Superior temporal gyrus (tissue), 1 donor: Measurements from ENCODE around the gene GAL3ST1.

Source experiments
- DNase-seq: peaks from one replicate; pipeline ENCODE4 v3.0.0-alpha.2; 2016; ENCODE audit errors: extremely low spot score

Gene GAL3ST1

DNA sequence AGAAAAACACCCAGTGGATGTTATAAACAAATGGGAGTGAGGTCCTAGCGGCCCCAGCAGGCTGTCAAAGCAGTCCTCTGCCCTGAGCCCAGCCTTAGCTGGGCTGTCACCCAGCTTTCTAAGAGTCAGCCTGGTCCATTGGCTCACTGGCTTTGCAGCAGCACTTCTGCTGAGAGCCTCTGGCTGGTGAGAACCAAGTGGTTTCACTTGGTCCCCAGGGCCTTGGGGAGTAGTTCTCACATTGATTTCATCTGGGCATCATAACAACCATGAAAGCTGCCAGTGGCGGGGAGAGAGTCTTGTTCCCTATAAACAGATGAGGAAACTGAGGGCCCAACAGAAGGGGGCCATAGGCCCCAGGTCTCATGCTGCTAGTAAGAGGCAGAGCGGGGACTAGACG is 39.3 kb downstream of the GAL3ST1 start:
- DNase-seq: no peak

DNA sequence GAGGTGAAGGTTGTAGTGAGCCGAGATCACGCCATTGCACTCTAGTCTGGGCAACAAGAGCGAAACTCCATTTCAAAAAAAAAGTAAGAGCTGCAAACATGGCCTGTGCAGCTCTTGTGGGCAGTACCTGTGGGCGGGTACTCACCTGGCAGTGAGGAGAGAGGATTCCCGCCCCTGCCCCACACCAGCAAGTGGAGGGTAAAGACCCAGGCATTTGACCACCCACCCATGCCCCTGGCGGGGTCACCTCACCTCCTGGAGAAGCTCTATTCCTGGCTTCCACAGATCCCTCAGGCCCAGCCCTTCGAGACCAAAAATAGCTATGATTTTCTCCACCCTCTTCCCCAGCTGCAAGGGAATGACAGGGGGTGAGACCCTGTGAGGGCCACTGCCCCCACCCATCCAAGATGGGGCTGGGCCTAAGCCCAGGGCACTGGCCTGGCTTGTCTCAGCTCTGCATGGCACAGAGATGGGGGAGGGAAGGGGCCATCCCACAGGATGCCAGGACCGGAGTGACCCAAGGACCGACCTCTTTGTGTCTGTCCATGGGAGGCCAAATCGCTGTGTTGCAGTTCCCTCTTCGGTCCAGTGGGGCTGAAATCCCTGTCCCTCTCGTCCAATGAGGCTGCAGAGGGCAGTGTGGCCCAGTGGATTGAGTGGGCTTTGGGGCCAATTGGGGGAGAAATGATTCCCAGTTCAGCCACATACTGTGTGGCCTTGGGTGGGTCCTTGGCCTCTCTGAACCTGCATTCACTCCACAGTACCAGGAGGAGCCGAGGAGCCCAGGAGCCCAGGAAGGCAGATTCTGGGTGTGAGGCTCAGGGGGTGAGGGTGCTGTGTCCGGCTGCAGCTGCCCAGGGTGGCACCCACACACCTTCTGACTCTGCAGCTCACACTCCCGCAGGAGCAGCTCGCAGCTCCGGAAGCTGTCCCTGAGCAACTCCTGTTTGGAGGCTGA is 42.5 kb downstream of the GAL3ST1 start:
- no peak for DNase-seq

DNA sequence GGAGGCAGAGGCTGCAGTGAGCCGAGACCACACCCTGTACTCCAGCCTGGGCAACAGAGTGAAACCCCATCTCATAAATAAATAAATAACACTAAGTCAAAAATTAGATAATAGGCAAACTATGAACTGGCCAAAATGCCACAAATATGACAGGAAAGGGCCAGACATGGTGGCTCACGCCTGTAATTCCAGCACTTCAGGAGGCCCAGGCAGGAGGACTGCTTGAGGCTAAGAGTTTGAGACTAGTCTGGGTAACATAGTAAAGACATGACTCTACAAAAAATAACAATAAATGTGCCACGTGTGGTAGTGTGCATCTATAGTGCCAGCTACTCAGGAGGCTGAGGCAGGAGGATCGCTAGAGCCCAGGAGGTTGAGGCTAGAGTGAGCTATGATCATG is 47.8 kb downstream of the GAL3ST1 start:
- no peak for DNase-seq

DNA sequence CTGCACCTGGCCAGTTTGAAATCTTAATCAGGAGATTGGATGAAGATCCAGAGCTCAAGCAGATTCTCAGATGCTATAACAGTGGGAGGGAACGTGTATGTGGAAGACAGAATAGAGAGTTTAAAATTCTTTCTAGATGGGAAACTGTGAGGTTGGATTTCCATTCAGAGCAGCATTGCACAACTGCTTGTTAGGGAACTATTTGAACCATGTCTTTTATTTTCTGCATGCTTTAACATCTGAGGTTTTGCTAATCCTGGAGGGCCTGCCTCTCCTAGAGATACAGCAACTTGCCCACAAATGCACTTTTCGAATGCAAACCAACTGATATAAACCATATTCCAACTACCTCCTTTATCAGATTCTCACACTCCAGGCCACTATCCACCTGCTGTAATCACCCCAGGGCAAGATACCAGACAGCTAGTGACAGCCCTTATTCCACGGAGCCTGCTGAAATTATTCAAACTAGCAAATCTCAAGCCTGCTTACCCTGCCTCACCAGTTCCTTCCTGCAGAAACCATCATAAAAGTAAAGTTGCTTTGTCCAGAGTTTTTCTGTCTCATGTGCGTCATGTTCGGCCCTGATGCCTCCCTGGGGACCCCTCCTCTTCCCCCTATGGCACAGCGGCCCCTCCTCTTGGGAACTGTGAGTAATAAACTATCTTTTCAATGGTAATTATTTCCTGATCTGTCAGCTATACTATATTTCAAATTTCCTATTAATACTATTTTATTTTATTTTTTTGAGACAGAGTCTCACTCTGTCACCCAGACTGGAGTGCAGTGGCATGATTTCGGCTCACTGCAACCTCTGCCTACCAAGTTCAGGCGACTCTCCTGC is 50.6 kb downstream of the GAL3ST1 start:
- DNase-seq: no peak

DNA sequence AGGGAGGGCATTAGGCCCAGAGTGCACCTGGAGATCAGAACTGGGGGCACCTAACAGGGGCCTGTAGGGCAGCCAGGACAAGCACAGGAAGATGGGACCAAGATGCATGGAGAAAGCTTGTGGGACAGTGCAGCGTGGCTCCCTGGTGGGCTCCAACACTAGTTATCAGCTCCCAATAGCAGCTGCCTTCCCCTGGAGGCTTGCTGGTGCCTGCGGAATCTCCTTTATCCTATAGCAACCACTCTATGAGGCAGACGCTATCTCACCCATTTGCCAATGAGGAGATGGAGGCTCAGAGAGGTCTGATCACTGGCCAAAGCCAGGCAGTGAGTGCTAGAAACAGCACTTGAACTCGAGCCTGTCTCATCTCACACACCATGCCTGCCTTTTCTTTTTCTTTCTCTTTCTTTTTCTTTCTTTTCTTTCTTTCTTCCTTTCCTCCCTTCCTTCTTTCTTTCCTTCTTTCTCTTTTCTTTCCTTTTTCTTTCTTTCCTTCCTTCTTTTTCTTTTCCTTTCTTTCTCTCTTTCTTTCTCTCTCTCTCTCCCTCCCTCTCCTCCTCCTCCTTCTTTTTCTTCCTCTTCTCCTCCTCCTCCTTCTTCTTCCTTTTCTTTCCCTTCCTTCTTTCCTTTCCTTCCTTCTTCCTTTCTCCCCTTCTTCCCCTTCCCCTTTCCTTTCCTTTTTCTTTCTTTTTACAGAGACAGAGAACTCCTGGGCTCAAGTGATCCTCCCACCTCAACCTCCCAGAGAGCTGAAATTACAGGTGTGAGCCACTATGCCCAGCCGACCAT is 52.9 kb downstream of the GAL3ST1 start:
- no peak for DNase-seq

DNA sequence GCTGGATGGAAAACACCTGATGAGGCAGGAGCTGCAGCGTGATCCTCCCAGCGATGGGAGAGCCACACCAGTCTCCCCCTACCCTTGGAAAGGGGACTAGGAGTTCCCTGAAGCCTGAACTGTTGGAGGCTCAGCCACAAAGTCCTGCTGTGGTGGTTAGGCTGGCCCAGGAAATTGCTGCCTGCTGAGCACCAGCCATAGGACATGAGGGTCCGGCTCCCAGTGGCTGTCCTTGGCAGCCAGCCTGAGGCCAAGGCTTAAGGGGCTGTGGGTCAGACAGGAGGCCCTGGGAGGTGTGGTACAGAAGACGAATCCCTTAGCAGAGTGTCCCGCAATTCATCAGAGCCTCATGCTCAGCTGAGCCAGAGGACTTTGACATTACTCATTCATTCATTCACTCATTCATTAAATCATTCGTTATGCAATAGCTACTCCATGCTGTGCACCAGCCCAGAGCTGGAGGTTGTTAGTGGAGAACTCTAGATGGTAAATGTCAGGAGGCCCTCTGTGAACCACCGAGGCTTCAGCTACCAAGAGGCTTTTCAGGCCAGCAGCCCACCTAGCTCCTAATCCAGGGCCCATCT is 54.5 kb downstream of the GAL3ST1 start:
- DNase-seq: no peak

DNA sequence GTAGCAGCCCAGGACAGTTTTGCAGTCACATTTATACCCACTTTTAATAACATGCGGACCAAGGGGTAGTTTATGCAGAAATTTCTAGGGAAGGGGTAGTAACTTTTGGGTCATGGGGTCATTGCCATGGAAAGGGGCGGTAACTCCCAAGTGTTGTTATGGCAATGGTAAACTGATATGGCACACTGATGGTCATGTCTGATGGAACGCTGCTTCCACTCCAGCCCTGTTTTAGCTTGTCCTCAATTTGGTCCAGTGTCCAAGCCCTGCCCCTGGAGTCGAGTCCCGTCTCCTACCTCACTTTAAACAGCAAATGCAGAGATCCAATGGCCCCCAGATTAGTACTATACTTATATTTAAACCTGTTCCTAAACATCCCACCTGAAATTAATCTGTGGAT is 57.7 kb downstream of the GAL3ST1 start:
- DNase-seq: no peak

DNA sequence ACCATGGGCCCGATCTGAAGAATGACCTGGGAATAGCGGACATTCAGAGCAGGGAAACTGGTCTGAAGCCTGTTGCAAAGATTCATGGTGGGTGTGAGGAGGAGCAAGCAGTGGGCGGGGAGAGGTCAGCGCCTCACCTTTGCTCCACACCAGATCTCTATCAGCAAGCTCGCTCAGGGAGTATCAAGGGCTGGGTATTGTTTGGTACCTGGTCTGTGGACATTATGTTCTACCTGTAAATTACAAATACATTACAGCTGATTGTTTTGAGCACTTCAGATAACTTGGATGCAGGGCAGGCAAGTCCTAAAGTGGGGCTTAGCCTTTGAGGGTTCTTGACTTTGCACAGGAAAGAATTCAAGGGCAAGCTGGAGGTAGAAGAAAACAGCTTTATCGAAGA is 58.2 kb downstream of the GAL3ST1 start:
- no peak for DNase-seq

DNA sequence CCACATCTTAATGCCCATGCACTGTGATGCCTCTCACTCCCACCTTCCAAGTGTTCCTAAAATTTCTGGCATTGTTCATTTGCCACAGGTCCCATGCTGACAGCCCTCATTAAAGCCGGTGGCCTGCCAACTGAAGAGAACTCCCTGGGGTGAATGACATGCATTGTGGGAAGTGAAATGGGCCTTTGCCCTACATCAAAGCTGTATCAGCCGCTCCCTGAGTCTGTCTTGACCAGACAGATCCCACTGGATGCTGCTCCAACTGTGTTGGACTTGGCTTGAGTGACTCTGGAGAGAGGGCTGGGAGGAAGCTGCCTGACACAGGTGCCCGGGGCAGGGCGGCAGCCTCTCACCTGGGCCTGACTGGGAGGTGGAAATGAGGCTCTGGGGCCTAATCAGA is 60.2 kb downstream of the GAL3ST1 start:
- no peak for DNase-seq

DNA sequence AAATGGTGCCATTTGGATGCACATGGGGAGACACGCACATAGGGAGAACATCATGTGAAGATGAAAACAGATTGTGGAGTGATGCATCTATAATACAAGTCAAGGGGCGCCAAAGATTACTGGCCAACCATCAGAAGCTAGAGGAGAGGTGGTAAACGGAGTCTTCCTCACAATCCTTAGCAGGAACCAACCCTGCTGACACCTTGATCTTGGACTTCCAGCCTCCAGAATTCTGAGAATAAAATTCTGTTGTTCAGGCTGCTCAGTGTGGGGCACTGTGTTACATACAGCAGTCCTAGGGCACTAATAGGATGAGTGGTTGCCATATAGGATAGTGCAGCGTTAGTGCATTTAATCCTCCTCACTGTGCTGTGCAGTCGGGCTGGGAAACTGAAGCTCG is 61.0 kb downstream of the GAL3ST1 start:
- no peak for DNase-seq

DNA sequence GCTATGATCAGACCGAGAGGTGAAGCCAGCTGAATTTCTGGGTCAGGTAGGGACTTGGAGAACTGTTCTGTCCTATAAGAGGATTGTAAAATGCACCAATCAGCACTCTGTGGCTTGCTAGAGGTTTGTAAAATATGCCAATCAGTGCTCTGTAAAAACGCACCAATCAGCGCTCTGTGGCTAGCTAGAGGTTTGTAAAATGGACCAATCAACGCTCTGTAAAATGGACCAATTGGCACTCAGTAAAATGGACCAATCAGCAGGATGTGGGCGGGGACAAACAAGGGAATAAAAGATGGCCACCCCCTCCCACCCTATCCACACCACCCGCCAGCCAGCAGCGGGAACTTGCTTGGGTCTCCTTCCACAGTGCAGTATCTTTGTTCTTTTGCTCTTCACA is 62.6 kb downstream of the GAL3ST1 start:
- DNase-seq: no peak

DNA sequence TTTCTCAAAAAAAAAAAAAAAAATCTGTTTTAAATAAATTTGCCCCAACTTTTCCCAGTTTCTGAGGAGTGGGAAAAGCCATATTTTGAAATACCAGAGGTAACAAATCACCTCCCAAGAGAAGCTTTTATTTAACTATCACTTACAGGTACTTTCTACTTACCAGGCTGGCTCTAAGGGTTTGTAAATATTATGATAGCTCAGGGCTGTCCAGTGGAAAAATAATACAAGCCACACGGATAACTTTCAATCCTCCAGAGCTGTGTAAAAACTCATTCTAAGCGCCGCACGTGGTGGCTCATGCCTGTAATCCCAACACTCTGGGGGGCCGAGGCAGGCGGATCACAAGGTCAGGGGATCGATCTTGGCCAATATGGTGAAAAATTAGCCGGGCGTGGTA is 63.4 kb downstream of the GAL3ST1 start:
- DNase-seq: no peak

DNA sequence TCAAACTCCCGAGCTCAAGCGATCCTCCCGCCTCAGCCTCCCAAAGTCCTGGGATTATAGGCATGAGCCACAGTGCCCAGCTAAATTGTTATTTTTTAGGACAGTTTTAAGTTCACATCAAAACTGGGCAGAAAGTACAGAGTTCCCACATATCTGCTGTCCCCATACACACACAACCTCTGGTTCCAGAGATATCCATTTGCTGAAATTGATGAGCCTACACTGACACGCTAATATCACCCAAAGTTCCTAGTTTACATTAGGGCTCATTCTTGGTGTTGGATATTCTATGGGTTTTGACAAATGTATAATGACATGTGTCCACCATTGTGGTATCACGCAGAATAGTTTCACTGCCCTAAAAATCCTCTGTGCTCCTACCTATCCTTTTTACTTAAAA is 66.2 kb downstream of the GAL3ST1 start:
- no peak for DNase-seq

DNA sequence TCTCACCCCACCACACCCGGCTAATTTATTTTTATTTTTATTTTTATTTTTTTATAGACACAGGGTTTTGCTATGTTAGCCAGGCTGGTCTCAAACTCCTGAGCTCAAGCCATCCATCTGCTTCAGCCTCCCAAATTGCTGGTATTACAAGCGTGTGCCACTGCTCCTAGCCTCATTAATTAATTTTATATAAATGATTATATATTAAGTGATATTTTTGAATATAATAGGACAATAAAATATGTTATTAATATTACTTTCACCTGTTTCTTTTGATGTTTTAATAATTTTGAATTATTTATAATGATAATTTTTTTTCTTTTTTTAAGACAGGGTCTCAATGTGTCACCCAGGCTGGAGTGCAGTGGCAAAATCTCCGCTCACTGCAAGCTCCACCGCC is 66.8 kb downstream of the GAL3ST1 start:
- no peak for DNase-seq

DNA sequence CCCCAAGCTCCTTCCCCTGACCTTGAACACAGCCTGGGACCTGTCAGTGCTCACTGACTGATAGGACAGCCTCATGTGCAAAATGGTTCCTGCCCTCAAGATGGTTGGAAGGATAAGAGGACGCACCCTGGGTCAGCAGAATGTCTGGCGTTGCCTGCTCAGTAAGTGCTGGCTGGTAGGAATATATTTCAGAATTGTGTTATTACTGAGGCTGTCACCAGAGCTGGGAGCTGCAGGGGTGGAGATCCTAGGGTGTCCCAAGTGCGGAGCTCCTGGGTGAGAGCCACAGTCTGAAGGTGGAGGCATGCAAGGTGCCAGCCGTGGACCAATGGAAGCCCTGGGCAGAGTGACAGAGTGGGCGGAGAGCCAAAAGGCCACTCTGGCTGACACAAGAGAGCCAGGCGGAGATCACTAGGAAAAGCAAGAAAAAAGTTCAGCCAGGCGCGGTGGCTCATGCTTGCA is 67.9 kb downstream of the GAL3ST1 start:
- DNase-seq: no peak
